Peyer's patch (tissue), 4 donors: Measurements from ENCODE around the gene HOXD8.

ENCODE experiments used
- CTCF ChIP-seq, 6 experiments: fragments of 450-650 bp in 4 of 6; fragments of 200-600 bp in 2 of 6; sonication (generic) in 1 of 6; IDR thresholded peaks; one replicate each; pipeline ENCODE4 v1.5.1; 2017 to 2019; ENCODE audit warnings: antibody characterized with exemption in 6 of 6, mild to moderate bottlenecking in 3 of 6, moderate library complexity in 1 of 6
- POLR2A ChIP-seq, 2 donors: fragments of 450-650 bp; IDR thresholded peaks; one replicate each; pipeline ENCODE4 v1.5.1; 2017; ENCODE audit warnings: antibody characterized with exemption in 2 of 2, mild to moderate bottlenecking in 2 of 2, moderate library complexity in 2 of 2

- TF ChIP-seq CTCF (IDR thresholded peaks at IDR 0.05) = no peak
- no peak for TF ChIP-seq POLR2A (IDR thresholded peaks at IDR 0.05)
Observed at GRCh38 chr2:176174824-176175708, 45.6 kb downstream of the HOXD8 start.
